Rectal smooth muscle tissue (tissue), 1 donor: ENCODE data around the gene CD53.
"Not testable (repeated sequence)": the region's sequence is repeated elsewhere in the genome, so short reads cannot be mapped to it uniquely, and the experiment has no call there.

Experiments
- H3K27ac ChIP-seq: one replicate; pipeline ENCODE4 v1.7.0; 2013; ENCODE audit warnings: low read depth, low read length, inconsistent platforms
- H3K27me3 ChIP-seq: one replicate; pipeline ENCODE4 v1.7.0; 2013; ENCODE audit warnings: low read length; ENCODE audit not compliant: control insufficient read depth, insufficient read depth
- H3K36me3 ChIP-seq: one replicate; pipeline ENCODE4 v1.7.0; 2013; ENCODE audit warnings: low read length; ENCODE audit not compliant: control insufficient read depth, insufficient read depth
- H3K4me1 ChIP-seq: one replicate; pipeline ENCODE4 v1.7.0; 2013; ENCODE audit warnings: low read length; ENCODE audit not compliant: control insufficient read depth, insufficient read depth
- H3K4me3 ChIP-seq: one replicate; pipeline ENCODE4 v1.7.0; 2013; ENCODE audit warnings: low read length
- H3K9ac ChIP-seq: one replicate; pipeline ENCODE4 v1.7.0; 2013; ENCODE audit warnings: low read length

The CD53 gene, protein sequence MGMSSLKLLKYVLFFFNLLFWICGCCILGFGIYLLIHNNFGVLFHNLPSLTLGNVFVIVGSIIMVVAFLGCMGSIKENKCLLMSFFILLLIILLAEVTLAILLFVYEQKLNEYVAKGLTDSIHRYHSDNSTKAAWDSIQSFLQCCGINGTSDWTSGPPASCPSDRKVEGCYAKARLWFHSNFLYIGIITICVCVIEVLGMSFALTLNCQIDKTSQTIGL

DNA sequence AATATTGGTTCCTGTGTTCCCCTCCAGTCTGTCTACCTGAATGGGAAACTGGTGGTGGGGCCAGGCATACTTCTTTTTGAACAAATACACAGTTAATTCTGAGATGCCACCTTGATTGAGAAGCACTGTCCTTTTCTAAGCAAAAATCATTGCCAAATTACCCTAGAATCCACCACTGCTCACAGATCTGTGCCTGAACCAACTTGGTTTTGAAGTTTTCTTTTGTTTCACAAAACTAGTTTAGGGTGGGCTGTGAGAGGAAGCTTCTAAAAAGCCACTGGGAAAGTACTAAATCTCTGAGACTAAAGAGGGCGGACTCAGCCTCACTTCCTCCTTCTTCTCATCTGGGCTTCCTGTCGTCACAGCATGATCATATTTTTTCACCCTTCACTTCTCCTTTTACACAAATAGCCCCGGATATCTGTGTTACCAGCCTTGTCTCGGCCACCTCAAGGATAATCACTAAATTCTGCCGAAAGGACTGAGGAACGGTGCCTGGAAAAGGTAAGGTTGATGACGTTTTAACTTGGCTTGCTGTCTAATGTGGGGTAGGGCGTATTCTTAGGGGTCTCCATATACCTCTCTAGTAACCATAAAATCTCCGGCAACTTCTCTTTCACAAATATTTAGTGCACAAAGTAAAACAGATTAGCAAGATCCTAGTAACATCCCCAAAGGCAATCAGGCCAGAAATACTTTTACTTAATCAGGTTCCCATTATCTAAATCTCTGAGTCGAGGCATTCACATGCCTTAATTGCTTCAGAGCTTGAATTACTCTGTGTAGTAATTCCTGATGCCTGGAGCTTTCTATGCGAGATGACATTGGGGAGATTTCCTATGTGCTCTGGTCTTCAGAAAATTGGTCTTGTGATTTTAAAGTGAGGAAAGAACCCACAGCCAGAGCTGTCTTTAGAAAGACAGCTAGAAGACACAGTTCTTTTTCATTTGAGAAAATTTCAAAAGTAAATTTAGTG, at the start of gene CD53:
Gene CD53 (plus strand): TSS at position 404 of the 976 bp plus-strand sequence. CDS start 18,261 bp downstream, outside the sequence.
- H3K9ac ChIP-seq = peak within 1 kb of the TSS; percentile 30
- H3K4me3 ChIP-seq = peak within 1 kb of the TSS; percentile 58
- no peak within 1 kb of the TSS for H3K27ac ChIP-seq
- H3K4me1 ChIP-seq = no peaks in the 10 kb centered on the region
- no peaks in the 10 kb centered on the region for H3K27me3 ChIP-seq
- no peaks in the 10 kb centered on the region for H3K36me3 ChIP-seq

DNA sequence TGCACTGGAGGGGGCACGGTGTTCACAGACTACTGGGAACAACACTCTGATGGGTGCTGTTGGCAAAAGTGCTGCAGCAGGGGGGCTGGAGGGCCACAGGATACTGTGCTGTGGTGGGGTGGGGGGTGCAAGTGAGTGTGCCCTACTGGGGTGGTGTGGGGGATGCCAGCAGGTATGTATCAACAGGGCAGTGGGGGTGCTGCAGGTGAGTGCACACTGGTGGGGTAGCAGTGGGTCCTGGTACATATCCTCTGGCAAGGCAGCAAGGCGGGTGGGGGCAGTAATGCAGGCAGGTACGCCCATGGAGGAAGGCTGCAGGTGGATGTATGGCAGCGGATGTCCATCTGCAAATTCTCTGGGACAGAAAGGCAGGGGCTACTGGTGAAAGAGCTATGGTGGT, 48.8 kb upstream of the CD53 start:
- Histone ChIP-seq H3K4me1 (no peaks in the 10 kb centered on the region), H3K27me3 (no peaks in the 10 kb centered on the region), H3K27ac (no peak overlapping the region), H3K4me3 (no peak overlapping the region), H3K9ac (no peak overlapping the region), H3K36me3 (no peaks in the 10 kb centered on the region)

DNA sequence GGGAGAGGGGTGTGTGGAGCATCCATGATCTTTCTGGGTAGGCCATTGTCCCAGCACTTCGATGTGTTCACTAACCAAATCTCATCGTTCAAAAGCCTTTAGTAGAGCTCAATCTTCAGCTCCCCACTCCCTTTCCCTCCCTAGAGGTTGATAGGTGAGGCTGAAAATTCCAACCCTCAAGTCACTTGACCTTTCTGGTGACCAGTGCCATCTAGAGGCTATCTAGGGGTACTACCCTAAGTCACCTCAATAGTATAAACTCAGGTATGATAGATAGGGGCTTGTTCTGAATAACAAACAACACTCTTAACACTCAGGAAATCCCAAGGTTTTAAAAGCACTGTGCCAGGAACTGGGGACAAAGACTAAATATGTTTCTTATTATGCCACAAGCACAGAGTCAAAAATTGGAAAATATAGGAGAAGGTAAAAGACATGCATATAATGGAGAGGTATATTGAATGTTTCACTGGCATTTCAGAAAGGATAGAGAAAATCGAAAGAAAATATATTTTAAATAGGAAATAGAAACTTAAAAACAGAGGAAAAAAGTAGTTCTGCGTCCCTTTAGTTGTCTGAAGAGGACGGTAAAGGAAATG, 42.9 kb upstream of the CD53 start:
- Histone ChIP-seq H3K9ac (no peak overlapping the region), H3K4me3 (no peak overlapping the region), H3K4me1 (no peaks in the 10 kb centered on the region), H3K27ac (no peak overlapping the region), H3K36me3 (no peaks in the 10 kb centered on the region), H3K27me3 (no peaks in the 10 kb centered on the region)

DNA sequence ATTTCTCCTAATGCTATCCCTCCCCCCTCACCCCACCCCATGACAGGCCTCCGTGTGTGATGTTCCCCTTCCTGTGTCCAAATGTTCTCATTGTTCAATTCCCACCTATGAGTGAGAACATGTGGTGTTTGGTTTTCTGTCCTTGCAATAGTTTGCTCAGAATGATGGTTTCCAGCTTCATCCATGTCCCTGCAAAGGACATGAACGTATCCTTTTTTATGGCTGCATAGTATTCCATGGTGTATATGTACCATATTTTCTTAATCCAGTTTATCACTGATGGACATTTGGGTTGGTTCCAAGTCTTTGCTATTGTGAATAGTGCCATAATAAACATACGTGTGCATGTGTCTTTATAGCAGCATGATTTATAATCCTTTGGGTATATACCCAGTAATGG, 39.2 kb upstream of the CD53 start:
- H3K4me3 ChIP-seq, H3K4me1 ChIP-seq, H3K27ac ChIP-seq, H3K9ac ChIP-seq, H3K36me3 ChIP-seq, H3K27me3 ChIP-seq: not testable (repeated sequence)

DNA sequence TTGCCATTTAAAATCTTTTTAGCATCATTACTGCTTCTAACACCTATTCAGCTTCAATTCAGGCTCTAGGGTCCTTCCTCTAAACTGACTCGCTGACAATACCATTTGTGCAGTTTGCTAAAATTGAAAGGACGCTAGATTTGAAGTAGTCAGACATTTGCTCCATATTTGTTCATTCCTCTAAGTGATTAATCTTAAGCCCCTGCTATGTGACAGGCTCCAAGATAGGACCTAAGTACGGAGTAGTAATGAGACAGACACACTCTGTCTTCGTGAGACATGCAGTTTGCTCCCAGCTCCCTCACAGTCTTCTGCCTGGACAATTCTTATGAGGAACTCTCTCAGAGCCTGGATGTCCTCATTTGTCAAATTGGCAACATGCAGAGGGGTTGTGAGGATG, 26.1 kb upstream of the CD53 start:
- no peaks in the 10 kb centered on the region for H3K36me3 ChIP-seq
- H3K9ac ChIP-seq = no peak overlapping the region
- H3K4me3 ChIP-seq = no peak overlapping the region
- H3K27ac ChIP-seq = no peak overlapping the region
- no peaks in the 10 kb centered on the region for H3K27me3 ChIP-seq
- no peaks in the 10 kb centered on the region for H3K4me1 ChIP-seq

DNA sequence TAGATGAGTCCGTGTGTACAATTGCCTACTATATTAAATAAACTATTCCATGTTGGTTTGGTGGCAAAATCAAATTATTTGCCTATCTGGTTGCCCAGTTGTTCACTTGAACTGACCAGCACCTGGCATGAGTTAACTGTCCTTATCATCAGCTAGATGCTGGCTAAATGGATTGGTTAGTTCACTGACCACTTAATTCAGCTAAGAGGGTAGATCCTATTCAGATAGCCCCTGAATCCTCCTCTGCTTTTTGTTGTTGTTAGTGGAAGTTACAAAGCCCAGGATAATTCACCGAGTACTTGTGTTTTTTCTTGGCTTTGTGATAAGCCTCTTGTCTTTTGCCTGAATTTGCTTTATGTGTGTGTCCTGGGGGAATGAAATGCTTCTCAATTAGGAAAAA, 22.8 kb upstream of the CD53 start:
- Histone ChIP-seq H3K36me3 (no peaks in the 10 kb centered on the region), H3K27ac (no peak overlapping the region), H3K4me1 (no peaks in the 10 kb centered on the region), H3K4me3 (no peak overlapping the region), H3K27me3 (no peaks in the 10 kb centered on the region), H3K9ac (no peak overlapping the region)

DNA sequence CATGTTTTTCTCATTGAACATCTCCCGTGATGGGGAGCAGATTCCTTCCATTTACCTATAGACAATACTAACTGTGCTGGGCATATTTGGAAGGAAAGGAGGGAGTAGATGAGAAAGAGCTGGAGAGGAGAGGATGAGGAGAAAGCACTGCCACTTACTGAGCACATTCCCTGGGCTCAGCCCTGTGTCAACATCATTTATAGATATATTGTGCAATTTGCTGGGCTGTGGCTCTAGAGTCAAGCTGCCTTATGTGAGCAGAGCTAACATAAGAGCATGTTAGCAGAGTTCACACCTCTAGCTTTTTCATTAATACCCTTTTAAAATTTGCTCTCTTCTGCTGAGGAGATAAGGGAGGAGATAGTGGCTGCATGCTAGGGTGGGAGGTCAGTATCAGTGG, 22.3 kb upstream of the CD53 start:
- H3K27me3 ChIP-seq = no peaks in the 10 kb centered on the region
- H3K9ac ChIP-seq = no peak overlapping the region
- no peaks in the 10 kb centered on the region for H3K36me3 ChIP-seq
- H3K27ac ChIP-seq = no peak overlapping the region
- no peak overlapping the region for H3K4me3 ChIP-seq
- H3K4me1 ChIP-seq = no peaks in the 10 kb centered on the region

DNA sequence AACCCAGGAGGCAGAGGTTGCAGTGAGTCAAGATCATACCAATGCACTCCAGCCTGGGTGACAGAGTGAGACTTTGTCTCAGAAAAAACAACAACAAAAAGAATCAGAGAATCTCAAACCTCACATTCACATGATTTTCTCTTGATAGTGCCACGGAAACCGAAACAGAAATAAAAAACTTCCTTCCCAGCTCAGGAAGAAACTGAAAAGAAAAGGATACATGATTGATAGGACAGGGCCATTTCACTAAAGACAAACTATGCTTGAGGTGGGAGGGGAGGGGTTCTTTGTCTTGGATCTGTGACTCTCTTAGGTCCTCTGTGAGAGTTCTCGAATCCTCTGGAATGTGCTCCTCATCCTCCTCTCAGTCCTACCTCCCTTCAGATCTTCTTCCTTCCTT, 19.8 kb upstream of the CD53 start:
- Histone ChIP-seq H3K4me1 (no peaks in the 10 kb centered on the region), H3K9ac (no peak overlapping the region), H3K27me3 (no peaks in the 10 kb centered on the region), H3K4me3 (no peak overlapping the region), H3K27ac (no peak overlapping the region), H3K36me3 (no peaks in the 10 kb centered on the region)

DNA sequence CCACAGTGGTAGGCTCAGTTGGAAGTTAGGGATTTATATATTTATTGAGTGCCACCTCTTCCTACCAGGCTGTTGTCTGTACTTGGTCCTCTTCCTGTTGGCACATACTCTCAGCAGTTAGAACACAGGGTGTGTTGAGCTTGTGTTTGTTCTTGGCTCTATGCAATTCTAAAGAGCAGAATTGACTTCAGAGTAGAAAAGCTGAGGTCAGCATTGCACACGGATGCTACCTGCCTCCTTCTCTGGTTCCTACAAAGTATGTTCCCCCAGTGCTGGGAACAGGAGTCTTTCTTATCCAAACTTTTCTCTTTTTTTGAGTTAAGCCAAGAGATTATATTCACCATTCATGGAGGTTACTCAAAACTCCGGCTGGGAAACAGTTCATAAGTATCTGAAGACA, 16.5 kb upstream of the CD53 start:
- Histone ChIP-seq H3K27me3 (no peaks in the 10 kb centered on the region), H3K4me1 (no peaks in the 10 kb centered on the region), H3K4me3 (no peak overlapping the region), H3K36me3 (no peaks in the 10 kb centered on the region), H3K9ac (no peak overlapping the region), H3K27ac (no peak overlapping the region)

DNA sequence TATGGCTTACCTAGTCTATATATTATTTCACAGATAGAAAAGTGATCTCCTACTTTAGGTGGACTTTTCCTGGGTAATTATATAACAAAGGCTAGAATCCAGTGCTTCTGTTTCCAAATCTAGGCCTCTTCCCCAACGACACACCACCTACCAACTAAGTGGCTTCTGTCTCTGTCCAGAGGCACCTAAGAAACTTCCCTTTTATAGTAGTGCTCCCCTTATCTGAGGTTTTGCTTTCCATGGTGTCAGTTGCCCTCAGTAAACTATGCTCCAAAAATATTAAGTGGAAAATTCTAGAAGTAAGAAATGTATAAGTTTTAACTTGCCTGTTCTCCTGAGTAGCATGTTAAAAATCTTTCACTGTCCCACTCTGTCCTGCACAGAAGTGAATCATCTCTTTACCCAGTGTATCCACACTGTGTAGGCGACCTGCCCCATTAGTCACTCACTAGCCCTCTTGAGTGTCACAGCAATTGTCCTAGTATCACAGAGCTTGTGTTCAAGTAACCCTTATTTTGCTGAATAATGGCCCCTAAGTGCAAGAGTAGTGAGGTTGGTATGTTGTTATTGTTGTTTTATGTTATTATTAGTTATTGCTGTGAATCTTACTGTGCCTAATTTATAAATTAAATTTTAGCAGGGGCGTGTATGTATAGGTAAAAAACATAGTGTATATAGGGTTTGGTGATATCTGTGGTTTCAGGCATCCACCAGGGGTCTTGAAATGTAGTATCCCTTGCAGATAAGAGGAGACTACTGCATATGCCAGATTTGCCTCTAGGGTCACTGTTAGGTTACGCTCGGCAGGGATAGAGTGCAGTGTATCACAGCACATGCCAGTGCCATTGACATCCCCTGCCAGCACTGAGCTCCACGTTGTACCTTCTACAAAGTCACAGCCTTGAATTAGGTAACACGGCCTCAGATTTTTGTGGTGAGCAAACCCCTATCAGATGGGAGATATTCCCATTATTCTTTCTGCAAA, 14.7 kb upstream of the CD53 start:
- Histone ChIP-seq H3K4me3 (no peak overlapping the region), H3K9ac (no peak overlapping the region), H3K27ac (no peak overlapping the region), H3K36me3 (no peaks in the 10 kb centered on the region), H3K27me3 (no peaks in the 10 kb centered on the region), H3K4me1 (no peaks in the 10 kb centered on the region)

DNA sequence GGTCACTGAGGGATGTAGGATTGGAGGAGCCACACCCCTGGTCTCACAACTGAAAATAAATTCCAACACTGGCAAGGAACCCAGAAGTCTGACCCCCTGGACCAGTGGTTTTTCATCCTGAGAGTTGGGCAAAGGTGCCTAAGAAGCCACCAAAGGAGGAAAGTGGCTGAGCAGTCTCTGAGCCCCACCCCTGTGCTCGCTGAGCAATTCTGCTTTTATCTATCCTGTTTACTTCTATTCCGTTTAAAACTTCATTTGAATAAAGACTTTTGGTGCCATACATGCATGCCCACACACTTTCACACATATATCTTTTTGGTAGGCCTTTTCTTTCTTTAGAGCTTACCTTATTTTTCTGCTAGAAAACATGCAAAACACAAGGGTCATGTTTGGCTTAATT, 13.9 kb upstream of the CD53 start:
- H3K4me1 ChIP-seq = no peaks in the 10 kb centered on the region
- H3K27ac ChIP-seq = no peak overlapping the region
- H3K27me3 ChIP-seq = no peaks in the 10 kb centered on the region
- H3K4me3 ChIP-seq = no peak overlapping the region
- no peaks in the 10 kb centered on the region for H3K36me3 ChIP-seq
- no peak overlapping the region for H3K9ac ChIP-seq

DNA sequence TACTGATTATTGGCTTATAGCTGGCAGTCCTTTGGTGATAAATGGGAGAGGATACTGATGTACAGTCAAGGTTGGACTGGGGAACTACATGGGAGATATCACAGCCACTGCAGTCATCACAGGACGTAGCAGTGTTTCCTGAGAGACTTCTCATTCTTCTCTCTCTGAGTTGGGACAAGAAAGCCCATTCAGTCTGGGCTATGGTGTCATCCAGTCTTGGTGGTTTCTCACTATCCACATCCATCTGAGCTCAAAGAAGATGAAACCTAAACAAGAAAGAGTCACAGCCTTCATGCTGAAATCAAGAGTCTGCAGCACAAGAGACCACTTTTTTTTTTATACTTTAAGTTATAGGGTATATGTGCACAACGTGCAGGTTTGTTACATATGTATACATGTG, 12.8 kb upstream of the CD53 start:
- Histone ChIP-seq H3K27me3 (no peaks in the 10 kb centered on the region), H3K9ac (no peak overlapping the region), H3K4me1 (no peaks in the 10 kb centered on the region), H3K4me3 (no peak overlapping the region), H3K36me3 (no peaks in the 10 kb centered on the region), H3K27ac (no peak overlapping the region)
